ENCODE data around the gene NDUFB1.

The NDUFB1 gene

GRCh38 chr14:92121670-92122350 lies at the start of gene NDUFB1, which contains the start of gene CPSF2:
Gene NDUFB1, minus strand, starts transcription at chr14:92121706. Its CDS starts 4,069 bp downstream, at chr14:92117637.
Gene CPSF2, plus strand, starts transcription at chr14:92121969. Its CDS starts 9,016 bp downstream, at chr14:92130985.
- DNase-seq, result peak; percentile 75 to 91

DNA sequence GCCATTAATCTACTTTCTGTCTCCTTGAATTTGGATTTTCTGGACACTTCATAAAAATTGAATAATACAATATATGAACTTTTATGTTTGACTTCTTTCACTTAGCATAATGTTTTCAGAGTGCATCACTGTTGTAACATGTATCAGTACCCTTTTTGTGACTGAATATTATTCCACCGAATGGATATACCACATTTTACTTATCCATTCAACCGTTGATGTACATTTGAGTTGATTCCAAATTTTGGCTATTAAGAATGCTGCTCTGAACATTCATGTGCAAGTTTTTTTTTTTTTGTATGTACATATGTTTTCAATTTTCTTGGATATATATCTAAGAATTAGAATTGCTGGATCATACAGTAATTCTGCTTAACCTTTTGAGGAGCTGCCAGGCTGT lies 43.5 kb upstream of the NDUFB1 start:
- DNase-seq, result no peak

DNA sequence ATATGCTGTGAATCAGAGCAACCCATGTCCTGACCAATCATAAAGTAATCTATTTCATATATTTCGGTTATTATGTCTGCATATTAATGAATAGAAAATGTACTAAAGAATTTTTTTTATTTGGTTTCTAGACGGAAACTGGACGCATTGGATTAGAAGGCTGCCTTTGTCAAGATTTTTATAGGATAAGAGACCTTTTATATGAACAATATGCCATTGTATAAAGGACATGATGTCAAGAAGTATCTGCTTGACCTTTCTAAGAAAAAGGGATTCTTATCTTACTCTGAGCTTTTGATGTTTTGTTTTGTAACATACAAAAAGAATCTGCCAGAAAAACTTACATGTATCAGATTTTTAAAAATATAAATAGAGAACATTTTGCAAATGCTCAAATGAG lies 40.0 kb upstream of the NDUFB1 start:
- no peak for DNase-seq

DNA sequence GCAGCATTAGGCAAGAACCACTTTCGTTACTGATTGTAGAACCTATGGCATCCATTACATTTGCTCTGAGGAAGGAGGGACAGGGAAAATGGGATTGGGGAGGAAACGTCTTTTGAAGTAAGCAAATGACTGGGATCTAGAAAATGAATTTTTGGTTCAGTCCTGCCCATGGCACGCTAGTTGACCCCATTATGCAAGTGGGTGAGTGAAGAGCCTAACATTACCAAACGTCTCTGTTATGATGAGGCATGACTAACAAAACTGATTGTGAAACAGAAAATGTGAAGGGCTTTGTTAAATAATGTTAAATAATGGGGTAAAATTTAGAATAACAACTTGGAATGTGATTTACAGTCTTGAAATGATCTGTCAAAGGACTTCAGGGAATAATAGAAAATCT lies 39.1 kb upstream of the NDUFB1 start:
- no peak for DNase-seq

GRCh38 chr14:92154283-92154942 lies 32.9 kb upstream of the NDUFB1 start:
- no peak for DNase-seq

GRCh38 chr14:92153581-92153980 lies 32.1 kb upstream of the NDUFB1 start:
- no peak for DNase-seq

DNA sequence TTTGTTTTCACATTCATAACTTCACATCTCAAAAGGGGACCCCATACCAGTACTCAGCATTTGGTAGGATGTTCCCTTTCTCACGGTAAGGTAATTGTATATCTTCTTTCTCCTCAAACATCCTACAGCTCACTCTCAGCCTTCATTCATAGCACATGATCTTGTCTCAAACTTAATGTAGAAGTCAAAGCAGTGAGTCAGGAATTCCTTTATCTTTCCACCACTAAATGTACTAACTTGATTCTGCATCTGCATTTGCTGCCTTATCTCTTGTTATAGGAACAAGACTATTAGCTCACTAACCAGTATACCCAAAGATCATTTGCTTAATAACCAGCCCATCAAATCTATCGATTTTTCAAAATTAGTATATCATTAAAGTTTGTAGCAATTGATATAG lies 23.2 kb upstream of the NDUFB1 start:
- no peak for DNase-seq

- DNase-seq, result no peak
Observed at GRCh38 chr14:92143962-92144361, 22.5 kb upstream of the NDUFB1 start.

- DNase-seq, result no peak
Observed at GRCh38 chr14:92143309-92143708, 21.8 kb upstream of the NDUFB1 start.

GRCh38 chr14:92135269-92135668 lies 13.8 kb upstream of the NDUFB1 start:
- no peak for DNase-seq

GRCh38 chr14:92134456-92134855 lies 12.9 kb upstream of the NDUFB1 start:
- DNase-seq, result no peak

DNA sequence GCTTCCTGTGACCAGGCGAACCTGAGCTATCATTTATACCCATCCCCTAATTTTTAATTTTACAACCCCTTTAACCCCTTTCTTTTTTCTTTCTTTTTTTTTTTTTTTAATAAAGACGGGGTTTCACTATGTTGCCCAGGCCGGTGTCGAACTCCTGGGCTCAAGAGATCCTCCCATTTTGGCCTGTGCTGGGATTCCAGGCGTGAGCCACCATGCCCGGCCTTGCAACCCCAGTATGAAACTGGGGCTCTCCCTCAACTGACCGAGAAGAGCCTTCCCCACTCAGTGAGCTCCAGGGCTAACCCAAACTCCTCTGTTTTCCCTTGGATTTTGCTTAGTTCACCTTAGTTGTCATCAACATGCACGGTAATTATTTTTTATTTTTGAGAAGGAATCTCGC lies 1.3 kb upstream of the NDUFB1 start:
- no peak for DNase-seq

DNA sequence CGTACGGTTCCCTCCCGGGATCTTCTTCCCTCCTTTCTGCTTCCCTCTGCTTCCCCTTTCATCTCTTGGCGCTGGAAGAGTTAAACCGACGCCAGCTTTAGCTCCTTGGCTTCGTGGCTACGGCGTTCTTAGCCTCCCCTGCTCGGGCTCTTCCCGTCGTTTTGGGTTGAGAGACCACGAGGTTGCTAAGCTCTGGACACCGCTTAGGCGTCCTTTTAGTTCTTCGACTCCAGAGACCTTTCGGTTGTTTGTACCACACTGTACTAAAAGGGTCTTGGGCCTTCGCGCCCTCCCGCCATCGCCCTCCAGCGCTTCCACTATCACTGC lies 808 bp upstream of the NDUFB1 start:
- DNase-seq, result peak in 1 of 2 experiments; percentile 62

DNA sequence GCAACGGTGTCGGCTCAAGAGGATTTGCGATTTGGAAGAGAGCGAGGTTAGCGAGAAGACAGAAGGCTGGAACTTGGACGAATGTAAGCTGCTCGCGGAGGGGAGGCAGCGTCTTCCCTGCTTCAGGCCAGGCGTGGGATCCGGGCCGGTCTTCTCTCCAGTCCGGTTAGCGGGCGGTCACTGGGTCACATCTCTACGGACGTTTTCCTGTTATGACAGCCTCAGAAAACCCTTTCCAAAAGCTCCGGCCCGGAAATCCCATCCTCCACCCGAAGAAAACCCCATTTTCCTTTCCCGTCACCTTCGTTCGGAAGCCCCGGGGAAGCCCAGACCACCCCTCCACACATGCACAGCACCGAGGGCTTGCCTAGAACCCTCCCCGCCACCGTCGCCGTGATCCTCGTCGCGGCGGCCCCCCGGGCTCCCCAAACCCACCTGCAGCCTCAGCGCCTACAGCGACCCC lies 268 bp downstream of the NDUFB1 start:
- peak in 1 of 2 experiments; percentile 80 for DNase-seq

- DNase-seq, result no peak
Observed at GRCh38 chr14:92109490-92109889, 12.0 kb downstream of the NDUFB1 start.

DNA sequence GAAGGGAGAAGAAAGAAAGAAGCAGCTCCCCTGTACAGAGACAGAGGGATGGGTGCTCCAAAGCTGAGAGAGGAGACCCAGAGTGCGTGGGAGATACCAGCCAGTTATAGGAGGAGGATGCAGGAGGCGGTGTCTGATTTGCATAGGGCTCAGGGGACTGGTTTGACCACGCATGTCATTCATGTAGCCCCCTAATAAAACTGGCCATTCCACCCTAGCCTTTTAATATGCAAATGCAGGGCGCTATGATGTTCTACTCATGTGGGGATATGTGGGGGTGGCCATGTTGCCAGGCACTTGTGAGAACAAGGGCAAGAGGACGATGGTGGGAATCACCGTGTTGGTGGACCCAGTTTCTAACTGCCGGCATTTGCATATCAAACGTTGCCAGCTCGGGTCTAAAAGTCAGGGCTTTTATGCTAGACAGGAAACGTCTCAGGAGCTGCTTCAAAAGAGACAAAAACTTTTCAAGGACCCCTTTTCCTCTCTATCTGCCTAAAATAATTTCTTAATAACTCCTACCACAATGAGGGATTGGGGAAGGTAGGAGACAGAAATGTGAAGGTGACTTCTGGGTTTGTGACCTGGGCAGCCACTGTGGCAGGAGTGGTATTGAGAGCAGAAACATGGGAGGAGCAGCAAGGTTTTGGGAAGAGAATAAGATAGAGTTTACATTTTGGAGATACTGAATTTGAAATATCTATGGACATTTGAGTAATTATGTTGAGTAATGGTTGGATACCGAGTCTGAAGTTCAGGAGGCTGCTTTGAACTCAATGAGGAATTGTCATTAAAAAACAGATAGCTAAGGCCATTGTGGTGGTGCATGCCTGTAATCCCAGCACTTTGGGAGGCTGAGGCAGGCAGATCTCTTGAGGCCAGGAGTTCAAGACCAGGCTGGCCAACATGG lies 12.9 kb downstream of the NDUFB1 start:
- no peak for DNase-seq

DNA sequence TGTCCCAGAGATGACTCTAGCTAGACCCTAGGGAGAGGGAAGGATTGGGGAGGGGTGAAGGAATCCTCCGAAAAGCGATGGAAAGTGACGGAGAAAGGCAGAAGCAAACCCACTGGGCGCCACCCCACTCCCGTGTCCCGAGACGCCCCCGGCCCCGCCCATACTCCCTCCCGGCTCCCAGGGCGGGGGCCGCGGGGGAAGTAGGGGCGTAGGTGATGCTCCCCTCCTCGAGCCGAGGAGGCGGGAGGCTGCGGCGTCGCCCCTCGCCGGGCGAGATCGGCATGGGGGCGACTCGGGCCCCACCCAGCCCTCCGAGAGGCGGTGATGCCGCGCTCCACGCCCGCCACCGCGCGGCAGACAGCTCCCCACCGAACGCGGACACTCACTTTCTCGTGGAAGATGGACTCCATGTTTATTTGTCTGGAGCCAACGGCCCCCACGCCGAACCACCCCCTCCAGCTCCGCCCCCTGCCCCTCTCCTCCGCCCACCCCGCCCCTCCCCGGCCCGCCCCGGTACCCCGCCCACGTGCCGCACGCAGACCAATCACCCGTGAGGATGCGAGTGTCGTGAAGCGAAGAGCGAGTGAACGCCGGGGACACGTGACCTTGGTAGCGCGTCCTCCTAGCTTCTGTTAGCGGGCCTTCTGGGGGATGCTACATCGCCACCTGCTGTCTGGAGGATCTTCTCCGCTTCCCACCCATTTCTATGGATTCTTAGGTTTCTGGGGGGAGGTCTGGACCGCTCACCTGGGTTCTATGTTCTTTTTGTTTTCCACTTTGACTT lies 15.2 kb downstream of the NDUFB1 start, which contains the start of gene ATXN3:
ATXN3 (minus strand) TSS at position 440 of the 784 bp plus-strand sequence; CDS start at position 410, 30 bp downstream.
- peak; percentile 90 to 98 for DNase-seq

- no peak for DNase-seq
Observed at GRCh38 chr14:92105893-92106142, 15.7 kb downstream of the NDUFB1 start.

DNA sequence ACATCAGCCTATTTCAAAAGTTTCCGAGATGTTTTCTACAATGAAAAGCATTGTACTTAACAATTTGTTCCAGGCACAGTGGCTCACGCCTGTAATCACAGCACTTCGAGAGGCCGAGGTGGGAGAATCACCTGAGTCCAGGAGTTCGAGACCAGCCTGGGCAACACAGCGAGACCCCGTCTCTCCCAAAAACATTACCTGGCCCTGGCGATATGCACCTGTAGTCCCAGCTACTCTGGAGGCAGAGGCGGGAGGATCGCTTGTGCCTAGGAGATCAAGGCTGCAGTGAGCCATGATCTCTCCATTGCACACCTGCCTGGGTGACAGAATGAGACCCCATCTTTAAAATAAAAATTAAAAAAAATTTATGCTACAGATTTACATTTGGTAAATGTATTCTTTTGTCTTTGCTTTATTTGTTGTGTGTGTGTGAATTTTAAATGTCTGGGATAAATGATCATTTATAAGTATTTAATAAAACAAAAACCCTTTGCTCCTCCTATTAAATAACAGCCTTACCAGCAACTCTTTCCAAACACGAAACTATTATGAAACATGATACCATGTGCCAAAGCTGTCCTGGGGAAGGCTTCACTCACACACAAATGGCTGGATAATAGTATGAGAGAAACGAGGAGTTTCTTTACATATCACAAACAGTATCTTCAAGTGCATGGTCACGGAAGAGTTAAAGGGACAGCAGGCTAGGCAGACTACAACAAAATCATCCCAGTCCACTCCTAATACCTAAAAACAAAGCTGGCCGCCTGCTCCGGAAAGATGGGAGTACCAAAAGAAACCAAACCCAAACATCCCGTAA lies 16.2 kb downstream of the NDUFB1 start:
- DNase-seq, result no peak

- no peak for DNase-seq
Observed at GRCh38 chr14:92103363-92103989, 18.0 kb downstream of the NDUFB1 start.

GRCh38 chr14:92099802-92100201 lies 21.7 kb downstream of the NDUFB1 start:
- DNase-seq, result no peak
